Stimulated activated CD4-positive, alpha-beta T cell treated with anti-CD3 and anti-CD28 coated beads, Interleukin-2, amount 100 ng/mL, for 24 hours (primary cell): Measurements from ENCODE around the gene ARL11.

ENCODE experiments used
- DNase-seq, 2 donors: peaks; one replicate each; pipeline ENCODE4 v3.0.0-alpha.2; 2020

ARL11 gene

GRCh38 chr13:49649963-49650312 lies 21.6 kb downstream of the ARL11 start:
- DNase-seq, result no peak

DNA sequence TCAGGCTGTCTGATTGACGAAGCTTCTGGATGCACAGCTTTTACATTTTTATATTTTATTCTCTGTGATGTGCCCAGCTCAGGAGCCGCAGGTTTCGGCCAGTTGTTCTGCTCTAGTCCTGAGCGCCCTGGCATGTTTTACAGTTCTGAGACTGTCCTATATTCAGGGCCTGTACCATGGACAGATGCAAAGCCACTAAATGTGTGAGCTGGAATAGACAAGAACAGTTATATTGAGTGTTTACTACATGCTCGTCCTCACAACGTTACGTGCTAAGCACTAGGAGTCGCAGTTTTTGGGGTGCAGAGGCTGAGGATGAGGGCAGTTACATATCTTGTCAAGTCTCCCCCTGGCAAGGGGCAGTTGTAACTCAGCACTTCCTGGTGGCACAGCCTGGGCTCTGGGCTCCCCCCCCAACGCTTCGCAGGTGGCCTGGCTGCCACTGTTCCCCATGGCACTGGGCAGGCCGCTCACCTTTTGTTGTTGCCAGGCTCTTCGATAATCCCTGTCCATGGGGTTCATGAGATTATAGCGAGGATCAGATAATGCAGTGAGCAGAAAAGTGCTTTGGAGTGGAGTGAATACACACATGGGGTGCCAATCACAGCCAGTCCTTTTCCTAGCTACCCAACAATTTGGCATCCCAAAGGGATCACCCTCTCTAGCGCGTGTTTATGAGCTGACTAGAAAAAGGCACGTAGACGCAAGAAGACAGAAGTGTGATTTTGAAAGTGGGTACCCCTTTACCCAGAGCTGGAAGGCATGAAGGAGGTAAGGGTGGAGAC lies 23.5 kb downstream of the ARL11 start:
- no peak for DNase-seq

GRCh38 chr13:49652355-49653305 lies 24.3 kb downstream of the ARL11 start:
- DNase-seq, result peak in 1 of 2 donors; percentile 22

DNA sequence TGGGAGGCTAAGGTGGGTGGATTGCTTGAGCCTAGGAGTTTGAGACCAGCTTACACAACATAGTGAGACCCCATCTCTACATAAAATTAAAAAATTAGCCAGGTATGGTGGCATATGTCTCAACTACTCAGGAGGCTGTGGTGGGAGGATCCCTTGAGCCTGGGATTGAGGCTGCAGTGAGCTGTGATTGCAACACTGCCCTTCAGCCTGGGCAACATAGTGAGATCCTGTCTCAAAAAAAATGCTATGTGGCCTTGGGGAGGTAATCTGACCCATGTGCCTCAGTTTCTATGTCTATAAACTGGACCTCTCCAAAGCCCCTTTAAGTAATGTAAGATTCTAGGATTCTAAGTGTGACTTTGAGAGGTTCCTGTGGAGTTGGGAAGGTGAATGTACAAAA lies 25.2 kb downstream of the ARL11 start:
- DNase-seq, result no peak

DNA sequence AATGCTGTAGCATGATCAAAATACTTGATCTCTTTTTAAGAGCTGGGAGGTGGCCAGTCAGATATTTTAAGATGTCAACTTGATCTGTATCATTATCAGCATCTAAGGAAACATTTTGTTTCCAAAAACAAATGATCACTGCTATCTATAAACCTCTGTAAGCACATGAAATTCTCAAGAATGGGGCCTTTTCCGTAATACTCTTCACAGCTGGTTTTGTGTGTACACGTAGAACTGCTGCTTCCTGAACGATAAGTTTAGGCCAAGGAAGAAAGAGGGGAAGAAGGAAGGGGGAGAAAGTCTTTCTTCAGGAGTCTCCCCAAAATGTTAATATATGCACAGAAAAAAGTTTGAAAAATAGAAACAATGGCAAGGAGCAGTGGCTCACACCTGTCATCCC lies 25.7 kb downstream of the ARL11 start:
- no peak for DNase-seq

DNA sequence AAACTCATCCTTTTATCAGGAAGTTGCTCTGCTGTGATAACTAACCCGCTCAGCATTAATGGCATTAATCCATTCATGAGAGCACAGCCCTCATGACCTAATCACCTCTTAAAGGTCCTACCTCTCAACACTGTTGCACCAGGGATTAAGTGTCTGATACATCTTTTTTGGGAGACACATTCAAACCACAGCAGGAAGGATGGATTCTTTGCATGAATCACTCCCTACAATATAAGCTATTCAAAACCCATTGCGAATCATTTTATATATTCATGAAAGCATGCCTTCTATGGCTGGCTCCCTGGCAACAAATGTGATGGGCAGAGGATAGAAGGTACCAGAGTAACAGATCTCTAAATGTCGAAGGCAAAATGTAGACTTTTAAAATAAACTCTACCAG lies 27.6 kb downstream of the ARL11 start:
- DNase-seq, result no peak

DNA sequence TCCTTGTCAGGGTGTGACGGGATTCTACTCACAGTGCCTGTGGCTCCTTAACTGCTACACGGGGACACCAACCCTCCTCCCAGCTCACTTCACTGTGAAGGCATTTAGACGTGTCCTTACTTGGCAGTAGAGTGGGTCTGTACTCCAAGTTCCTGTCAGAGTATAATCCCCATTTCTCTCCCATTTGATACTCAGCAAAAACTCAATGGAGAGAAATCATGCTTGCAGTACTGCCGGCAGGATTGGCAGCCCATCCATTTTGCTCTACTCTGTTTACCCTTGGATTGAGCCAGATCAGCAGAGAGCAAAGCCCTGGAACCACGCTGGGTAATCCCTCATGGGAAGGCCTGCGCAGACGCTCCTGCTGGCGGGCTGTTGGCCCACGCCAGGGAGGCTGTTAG lies 28.9 kb downstream of the ARL11 start:
- DNase-seq, result no peak

DNA sequence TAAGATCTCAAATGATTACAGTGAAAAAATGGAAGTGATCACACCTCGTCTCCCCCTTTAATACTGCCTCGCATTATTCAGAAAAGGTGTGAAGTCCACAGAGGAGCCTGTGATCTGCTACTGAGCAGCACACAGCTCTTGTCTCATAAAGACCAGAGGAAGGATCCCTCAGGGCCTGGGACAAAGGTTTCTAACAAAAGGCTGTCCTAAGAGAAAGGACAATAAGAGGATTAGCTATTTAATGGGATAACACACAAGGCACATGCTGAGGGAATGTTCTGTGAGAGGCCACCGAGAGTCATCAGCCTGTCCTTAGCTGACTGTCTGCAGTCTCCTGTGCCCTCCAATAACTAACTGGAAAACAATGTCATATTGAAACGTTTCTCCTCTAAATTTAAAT lies 36.3 kb downstream of the ARL11 start:
- no peak for DNase-seq

DNA sequence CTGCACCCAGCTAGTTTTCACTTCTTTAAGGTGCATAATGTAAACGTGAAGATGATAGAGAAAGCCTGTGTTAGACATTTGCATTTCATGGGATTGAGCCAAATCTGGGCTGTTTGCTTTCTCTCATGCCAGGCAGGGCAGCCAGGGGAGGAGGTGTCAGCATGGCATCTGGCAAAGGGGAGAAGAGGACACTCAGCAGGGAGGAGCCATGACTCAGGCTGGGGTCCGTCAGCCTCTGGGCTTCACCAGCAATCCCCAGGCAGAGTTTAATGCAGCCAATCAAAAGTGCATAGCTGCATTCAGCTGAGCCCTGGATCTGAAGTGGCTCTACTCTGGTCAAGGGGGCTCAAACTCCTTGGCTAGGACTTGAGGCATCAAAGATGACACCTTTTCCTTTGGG lies 39.5 kb downstream of the ARL11 start:
- no peak for DNase-seq

- peak in 1 of 2 donors; percentile 30 for DNase-seq
Observed at GRCh38 chr13:49669735-49670309, 41.5 kb downstream of the ARL11 start.

DNA sequence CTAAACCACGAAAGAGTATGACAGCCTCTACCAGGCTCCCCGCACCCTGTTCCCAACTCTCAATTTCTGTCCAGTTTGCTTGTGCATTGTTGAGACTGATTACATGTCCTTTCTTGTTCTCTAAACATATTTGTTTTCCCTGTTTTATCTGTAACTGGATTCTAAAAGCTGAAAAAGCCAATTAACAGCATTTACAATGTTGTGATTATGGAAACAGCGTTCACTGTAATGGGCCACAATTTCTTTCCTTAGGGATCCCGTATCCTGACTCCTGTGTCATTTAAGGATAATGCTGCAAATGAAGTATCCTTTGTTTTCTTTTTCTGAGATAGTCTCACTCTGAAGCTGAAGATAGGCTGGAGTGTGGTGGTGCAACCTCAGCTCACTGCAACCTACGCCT lies 42.5 kb downstream of the ARL11 start:
- DNase-seq, result no peak

- no peak for DNase-seq
Observed at GRCh38 chr13:49676581-49677298, 48.4 kb downstream of the ARL11 start.

DNA sequence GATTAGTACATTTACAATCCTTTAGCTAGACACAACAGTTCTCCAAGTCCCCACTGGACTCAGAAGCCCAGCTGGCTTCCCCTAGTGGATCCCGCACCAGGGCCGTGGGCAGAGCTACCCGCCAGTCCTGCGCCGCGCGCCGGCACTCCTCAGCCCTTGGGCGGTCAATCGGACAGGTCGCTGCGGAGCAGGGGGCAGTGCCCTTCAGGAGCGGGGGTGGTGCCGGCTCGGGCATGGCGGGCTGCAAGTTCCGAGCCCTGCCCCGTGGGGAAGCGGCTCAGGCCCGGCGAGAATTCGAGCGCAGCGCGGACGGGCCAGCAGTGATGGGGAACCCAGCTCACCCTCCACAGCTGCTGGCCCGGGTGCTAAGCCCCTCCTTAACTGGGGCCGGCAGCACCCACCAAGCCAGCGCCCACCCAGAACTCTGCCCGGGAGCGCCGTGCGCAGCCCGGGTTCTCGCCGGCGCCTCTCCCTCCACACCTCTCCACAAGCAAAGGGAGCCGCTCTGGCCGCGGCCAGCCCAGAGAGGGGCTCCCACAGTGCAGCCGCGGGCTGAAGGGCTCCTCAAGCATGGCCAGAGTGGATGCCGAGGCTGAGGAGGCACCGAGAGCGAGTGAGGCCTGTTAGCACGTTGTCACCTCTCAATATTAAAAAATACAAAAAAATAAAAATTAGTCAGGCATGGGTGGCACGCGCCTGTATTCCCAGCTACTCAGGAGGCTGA lies 50.0 kb downstream of the ARL11 start:
- no peak for DNase-seq

GRCh38 chr13:49679246-49679645 lies 50.9 kb downstream of the ARL11 start:
- DNase-seq, result no peak

DNA sequence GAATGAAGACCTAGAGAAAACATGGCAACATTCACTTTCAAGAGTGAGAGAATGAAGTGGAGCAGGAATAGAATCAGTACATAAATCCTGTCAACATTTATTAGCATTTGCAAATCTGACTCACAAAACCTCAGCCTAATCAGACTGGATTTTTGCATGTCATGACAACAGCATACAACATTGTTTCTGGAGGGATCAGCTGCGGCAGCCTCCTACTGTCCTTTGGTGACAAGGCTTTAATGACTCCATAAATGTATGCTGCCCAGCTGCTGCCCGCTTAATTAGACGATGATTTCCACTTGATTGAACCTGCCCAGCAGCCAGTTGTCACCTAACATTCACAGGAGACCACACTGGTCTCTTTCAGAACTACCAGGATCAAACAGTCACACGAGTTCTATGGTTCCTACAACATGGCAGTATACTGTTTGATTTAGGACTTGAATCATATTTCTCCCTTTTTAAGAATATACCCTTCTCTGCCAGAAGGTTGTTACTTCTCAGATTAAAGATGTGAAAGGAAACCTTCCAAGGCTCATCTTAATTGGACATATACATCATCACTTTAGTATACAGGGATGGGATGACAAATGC lies 53.6 kb downstream of the ARL11 start:
- no peak for DNase-seq
